NB4 (cell line): ENCODE data around the gene INPP4A.
A peak's percentile ranks its signal among the peaks of the same experiment; 100 is the strongest.

Experiments
- DNase-seq: peaks from one replicate; pipeline ENCODE4 v3.0.0; 2010; ENCODE audit warnings: low read depth
- H3K4me3 ChIP-seq: one replicate; pipeline ENCODE4 v1.5.1; 2011; ENCODE audit warnings: mild to moderate bottlenecking, low read depth, low read length, moderate library complexity
- CTCF ChIP-seq: IDR thresholded peaks from one replicate; pipeline ENCODE4 v1.5.1; 2012; ENCODE audit warnings: low read depth, low read length
- MAX ChIP-seq: IDR thresholded peaks from 2 replicates; pipeline ENCODE4 v1.6.1; 2011; ENCODE audit warnings: low read depth, low read length
- MYC ChIP-seq: IDR thresholded peaks from 2 replicates; pipeline ENCODE4 v1.6.1; 2011; ENCODE audit warnings: low read depth, low read length
- POLR2A ChIP-seq: IDR thresholded peaks from 2 replicates; pipeline ENCODE4 v1.6.1; 2011; ENCODE audit warnings: mild to moderate bottlenecking; ENCODE audit not compliant: insufficient read length; ENCODE audit errors: extremely low read depth

Gene INPP4A

DNA sequence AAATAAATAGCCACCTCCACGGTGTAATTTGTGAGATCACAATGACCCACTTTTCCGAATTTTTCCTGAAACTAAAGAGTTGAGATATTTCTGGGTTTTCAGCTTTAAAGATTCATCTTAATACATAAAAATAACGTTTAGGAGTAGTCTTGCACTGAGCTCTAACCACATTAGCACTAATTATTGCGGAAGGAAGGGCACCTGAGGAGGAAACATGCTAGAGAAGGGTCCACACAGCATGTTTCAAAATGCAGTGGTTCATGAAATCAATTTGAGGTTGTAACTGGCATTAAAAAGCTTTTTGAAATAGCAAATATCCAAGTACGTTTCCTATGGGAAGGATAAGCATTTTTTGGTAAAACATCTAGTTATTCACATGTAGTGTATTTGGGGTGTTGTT lies 8.4 kb downstream of the INPP4A start:
- no peak overlapping the region for H3K4me3 ChIP-seq
- DNase-seq, result no peak
- TF ChIP-seq CTCF (no peak), MYC (no peak), MAX (no peak), POLR2A (no peak)

- no peak overlapping the region for H3K4me3 ChIP-seq
- DNase-seq, result no peak
- TF ChIP-seq MAX (no peak), MYC (no peak), CTCF (no peak), POLR2A (no peak)
Measured at GRCh38 chr2:98453531-98453930, 8.9 kb downstream of the INPP4A start.

GRCh38 chr2:98454073-98454472 lies 9.4 kb downstream of the INPP4A start:
- no peak overlapping the region for H3K4me3 ChIP-seq
- TF ChIP-seq MAX (no peak), MYC (no peak), CTCF (no peak), POLR2A (no peak)
- DNase-seq, result no peak

DNA sequence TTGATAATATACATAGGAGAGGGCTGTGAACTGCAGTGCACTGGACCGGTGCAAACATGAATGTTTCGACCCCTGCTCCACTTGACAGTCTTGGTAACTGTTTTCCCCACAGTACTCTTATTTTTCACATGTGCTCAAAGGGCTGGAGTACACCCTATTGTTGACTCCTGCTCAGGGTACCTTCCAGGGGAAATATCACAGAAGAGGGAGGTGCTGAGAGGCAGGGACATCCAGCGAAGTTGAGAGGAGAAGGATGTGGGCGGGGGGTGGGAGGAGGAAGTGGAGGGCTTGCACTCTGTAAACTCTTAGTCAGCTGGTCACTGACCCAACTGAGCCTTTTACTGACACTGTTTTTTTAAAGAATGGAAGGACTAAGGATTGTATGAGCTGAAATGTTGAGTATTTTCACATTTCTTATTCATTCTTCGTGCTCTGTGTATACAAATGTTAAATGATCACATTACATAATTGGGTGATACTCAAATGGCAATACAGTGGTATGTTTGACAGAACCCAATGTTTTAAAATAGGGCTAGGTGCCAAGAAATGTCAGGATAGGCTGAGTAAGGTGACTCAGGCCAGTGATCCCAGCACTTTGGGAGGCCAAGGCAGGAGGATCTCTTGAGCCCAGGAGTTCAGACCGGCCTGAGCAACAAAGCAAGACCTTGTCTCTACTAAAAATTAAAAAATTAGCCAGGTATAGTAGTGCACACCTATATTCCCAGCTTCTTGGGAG lies 10.0 kb downstream of the INPP4A start:
- TF ChIP-seq MAX (peak; percentile 30; the same call in 1 of the 2 replicates), CTCF (no peak), POLR2A (no peak)
- no peak overlapping the region for H3K4me3 ChIP-seq
- peak; percentile 84 for DNase-seq

DNA sequence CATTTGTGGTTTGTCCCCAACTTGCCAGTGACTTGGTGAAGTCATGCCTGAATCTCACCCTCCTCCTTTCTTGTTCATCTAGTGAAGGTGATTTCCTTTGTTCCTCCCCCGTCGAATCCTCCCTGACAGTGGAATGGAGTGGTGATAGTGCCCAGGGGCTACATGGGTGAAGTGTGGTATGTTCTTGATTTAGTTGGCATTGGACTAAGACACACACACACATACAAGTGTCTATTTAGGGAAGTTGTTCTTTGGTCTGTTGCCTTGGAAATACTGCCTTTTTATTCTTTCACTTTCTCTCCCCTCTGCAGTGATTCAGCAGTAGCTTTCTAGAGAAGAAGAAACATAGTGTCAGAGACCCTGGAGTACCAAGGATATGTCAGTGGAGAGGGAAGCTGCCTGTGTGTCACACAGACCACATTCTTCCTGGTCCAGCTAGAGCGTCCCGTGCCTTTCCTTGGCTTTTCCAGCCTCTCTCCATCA lies 10.9 kb downstream of the INPP4A start:
- DNase-seq, result peak; percentile 66
- no peak overlapping the region for H3K4me3 ChIP-seq
- no peak for TF ChIP-seq POLR2A
- no peak for TF ChIP-seq MAX
- no peak for TF ChIP-seq MYC
- TF ChIP-seq CTCF, result no peak
